Stimulated activated CD4-positive, alpha-beta T cell treated with anti-CD3 and anti-CD28 coated beads, Interleukin-12 subunit alpha, Interleukin-12 subunit beta, amount 100 ng/mL, for 48 hours (primary cell): ENCODE data around the gene RNF215.

Experiments used
- DNase-seq, 3 donors: peaks; one replicate each; pipeline ENCODE4 v3.0.0-alpha.2; 2020; ENCODE audit warnings: low read depth in 2 of 3, low spot score in 1 of 3

The RNF215 gene

DNA sequence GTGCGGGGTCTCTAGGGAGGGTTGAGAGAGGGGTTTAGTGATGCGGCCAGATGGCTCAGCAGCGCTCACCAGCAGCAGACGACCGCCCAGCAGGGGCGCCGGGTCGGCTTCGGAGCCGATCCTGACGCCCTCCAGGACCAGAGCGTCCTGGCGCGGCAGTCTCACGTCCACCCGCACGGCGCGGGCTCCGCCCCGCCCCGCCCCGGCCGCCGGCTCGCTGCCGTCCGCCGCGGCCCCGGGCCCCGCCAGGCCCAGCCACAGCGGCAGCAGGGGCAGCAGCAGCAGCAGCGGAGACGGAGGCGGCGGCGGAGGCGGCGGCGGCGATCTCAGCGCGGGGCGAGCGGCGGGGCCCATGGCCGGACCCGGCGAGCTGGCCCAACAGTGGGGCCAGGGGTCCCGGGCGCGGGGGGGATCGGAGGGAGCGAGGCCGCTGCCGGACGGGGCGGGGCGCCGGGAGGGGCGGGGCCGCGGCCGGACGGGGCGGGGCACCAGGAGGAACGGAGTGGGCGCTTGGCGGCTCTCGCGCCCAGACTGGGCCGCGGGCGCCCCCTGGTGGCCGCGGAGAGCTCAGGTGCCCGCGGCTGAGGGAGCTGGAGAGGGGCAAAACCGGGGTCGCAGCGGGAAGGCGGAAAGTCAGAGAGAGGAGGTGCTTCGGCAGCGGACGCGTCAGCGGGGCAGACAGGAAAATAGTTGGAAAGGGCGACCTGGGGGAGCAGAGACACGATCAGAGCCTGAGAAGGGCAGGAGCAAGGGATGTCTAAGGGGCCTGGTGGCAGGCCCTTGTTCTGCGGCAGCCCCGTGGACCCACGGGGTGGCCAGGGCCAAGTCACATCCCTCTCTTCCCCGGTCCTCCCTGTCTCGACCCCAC lies at the start of gene RNF215:
TSS of gene RNF215 (minus strand) at position 452 of the 868 bp plus-strand sequence. CDS start at position 354, 98 bp downstream.
- peak; percentile 48 to 70 (median 64) for DNase-seq

DNA sequence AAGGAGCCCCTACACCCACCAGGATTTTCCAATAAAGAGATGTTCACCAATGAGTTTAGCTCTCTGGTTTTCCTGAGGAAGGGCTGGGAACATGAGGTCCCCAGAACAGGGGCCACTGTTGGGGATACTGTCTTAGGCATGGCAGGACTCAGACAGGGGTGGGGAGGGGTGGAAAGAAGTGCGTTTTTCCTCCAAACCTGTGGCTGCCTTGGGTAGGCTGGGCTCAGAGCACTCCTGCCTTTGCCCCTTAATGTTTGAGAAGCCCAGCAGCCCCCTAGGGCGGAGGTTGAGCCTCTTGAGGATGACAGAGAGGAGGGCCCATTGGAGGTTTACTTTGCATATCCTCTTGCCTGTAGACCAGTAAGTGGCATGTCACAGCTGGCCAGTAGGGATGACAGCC lies 49.0 kb upstream of the RNF215 start:
- DNase-seq: no peak

DNA sequence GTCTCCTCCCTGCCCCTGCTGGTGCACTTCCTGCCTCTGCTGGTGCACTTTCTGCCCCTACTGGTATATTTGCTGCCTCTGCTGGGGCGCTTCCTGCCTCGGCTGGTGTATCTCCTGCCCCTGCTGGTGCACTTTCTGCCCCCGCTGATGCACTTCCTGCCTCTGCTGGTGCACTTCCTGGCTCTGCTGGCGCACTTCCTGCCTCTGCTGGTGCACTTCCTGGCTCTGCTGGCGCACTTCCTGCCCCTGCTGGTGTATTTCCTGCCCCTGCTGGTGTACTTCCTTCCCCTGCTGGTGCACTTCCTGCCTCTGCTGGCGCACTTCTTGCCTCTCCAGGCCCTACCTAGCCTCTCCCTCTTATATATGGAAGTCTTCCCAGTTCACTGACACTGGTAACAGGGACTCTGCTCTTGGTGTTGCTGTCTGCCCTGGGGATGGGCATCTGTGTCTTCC lies 48.5 kb upstream of the RNF215 start:
- DNase-seq: peak; percentile 50 to 60 (median 54)

DNA sequence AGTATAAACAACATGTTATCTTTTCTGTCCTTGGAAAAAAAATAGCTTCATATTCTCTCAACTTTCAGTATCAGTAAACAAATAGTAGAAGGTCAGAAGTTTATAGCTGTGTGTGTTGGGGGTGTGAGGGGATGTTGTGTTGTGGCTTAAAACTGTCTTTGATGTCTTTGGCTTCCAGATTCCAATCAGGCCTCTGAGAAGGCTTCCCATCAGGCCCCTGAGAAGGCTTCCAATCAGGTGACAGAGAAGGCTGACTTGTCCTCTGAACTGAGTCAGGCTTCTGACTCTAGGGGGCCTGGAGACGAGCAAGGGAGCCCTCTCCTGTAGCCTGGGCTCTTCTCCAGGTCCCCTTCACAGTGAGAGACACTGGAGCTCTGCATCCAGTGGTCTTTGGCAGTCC lies 47.6 kb upstream of the RNF215 start:
- DNase-seq: no peak

DNA sequence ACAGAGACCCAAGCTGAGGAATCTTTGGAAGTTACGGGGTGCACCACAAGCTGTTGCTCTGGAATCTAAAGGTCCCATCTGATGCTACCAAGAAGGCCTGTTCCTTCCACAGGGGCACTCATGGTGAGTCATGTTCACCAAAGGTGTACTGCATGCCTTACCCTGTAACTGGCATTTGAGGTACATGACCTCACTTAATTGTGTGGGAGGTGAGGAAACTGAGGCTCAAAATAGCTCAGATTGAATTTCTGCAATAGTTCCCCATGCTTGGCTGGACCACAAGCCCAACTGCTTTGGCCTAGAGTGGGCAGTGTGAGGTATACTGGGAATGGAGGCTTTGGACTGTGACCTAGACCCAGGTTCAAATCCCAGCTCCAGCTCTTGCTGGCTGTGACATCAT lies 46.6 kb upstream of the RNF215 start:
- DNase-seq: no peak

DNA sequence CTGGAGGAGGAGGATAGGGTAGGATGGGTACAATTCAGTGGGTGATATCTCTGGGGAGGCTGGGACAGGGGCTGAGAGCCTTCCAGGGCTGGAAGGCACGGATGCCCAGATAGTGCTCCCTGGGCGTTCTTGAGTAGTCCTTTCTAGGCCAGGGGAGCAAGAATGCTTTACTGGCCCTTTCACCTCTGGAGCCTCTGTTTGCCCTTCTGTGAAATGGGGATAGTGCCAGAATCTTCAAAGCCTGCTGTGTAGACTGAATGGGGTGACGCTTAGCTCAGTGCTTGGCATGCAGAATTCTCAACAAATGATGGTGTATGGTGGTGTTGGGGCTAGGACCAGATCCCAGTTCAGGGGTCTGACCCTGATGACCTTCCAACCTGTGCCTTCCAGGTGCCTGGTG lies 46.0 kb upstream of the RNF215 start:
- no peak for DNase-seq

DNA sequence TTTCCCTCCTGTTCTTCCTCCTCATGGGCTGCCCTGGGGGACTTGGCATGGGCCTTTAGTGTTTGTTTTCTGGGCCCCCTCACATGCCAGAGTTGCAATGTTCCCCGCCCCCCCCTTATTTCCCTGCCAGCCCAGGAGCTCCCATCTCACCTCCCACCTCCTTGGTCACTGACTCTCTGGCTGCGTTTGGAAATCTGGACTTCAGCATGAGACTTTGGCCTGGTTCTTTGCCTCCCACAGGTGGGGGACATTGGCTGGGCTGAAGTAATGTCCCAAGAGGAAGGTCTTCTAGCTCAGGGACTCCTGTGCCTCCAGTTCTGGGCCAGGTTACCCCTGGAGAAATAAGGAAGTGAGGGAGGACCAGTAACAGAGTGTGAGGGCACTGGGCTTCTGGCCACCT lies 45.3 kb upstream of the RNF215 start:
- no peak for DNase-seq

DNA sequence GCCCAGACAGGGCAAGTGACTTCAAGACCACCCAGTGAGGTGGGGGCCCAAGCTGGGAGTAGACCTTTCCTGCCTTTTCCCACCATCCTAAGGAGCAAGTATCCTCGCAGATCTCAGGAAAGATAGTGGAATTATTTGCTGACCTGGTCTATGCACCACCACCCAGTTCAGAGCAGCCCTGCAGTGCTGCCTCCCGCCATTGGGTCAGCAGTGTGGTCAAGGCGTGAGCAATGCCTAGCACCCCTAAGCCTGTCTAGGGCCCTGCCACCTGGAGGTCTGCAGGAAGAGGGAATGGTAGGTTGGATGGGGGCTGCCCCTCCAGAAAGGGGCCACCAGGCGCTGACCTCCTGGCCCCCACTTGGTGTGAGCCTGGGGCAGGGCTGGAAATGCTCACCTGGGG lies 44.9 kb upstream of the RNF215 start:
- DNase-seq: no peak

DNA sequence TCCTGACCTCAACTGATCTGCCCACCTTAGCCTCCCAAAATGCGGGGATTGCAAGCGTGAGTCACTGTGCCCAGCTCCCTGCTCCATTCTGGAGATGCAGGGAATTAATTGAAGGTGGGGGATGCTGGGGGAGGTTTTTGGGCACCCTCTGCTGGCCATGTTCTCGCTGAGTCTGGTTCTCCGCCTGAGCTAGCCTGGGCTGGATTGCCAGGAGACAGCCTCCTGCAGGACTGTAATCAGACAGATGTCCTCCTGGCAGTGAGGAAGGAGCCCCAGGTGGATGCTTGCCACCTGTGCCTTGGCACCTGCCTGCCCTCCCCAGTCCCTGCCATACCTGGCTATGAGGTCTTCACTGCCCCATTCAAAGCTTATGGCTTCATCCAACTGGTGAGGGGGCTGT lies 43.7 kb upstream of the RNF215 start:
- no peak for DNase-seq

DNA sequence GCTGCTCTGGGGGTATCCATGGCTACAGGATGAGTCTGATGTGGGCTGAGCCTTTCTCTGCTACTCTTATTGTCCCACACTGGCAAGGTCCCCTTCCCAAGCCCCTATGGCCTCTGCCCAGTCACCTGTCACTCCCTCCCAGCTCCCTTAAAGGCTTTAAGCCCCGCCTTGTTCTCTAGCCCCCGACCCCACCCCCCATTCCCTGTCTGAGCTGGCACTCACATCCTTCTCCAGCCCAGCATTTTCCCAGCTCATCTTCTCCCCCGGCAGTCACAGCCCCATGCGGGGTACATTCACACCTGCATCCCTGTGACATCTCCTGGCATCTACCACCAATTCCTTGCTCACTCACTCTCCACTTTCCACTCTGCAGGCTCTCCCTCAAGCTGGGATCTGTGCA lies 42.7 kb upstream of the RNF215 start:
- no peak for DNase-seq

DNA sequence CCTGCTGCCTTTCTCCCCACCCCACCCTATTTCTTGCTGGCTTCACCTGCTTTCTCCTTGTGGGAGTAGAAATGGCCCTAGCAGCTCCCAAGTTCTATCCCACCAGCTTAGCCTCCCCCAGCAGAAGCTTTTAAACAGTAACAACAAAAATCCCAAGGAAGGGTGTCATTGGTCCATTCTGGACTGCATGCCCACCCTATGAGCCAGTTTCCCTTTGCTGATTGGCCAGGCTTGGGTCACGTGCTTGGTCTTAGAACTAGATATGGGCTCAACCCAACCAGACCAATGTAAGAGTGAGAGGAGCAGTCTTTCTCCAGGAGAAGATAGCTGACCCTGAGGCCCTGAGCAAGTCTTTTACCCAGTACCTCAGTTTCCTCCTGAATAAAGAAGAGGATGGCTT lies 40.7 kb upstream of the RNF215 start:
- no peak for DNase-seq

DNA sequence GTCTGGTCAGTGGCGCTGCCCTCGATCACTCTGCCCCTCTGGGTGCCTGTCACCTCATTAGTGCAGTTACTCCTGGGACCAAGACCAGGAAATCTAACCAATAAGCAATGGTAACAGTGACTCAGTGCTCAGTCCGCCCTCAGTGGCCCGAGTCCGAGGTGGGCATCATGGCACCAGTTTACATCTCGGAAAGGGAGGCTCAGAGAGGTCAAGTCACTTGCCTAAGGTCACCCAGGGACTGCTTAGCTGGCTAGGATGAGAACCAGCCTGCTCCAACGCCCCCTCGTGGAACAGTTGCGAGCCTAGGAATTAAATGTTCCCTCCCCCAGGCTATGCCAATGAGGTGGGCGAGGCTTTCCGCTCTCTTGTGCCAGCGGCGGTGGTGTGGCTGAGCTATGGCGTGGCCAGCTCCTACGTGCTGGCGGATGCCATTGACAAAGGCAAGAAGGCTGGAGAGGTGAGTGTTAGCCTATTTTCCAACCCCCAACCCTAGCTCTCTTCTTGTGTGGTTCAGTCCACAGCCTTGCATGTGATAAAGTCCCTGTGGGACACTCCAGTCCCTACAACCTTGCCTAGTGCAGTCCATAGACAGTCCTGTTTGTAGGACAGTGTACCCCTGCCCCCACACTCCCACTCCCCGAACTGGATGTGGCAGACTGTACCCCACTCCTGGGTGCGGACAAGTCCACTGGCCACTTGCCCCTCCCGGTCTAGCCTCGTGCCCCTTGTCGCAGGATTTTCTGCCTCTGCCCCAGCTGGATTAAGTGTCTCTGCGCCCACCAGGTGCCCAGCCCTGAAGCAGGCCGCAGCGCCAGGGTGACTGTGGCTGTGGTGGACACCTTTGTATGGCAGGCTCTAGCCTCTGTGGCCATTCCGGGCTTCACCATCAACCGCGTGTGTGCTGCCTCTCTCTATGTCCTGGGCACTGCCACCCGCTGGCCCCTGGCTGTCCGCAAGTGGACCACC lies 39.5 kb upstream of the RNF215 start:
- peak; percentile 87 to 90 (median 87) for DNase-seq

DNA sequence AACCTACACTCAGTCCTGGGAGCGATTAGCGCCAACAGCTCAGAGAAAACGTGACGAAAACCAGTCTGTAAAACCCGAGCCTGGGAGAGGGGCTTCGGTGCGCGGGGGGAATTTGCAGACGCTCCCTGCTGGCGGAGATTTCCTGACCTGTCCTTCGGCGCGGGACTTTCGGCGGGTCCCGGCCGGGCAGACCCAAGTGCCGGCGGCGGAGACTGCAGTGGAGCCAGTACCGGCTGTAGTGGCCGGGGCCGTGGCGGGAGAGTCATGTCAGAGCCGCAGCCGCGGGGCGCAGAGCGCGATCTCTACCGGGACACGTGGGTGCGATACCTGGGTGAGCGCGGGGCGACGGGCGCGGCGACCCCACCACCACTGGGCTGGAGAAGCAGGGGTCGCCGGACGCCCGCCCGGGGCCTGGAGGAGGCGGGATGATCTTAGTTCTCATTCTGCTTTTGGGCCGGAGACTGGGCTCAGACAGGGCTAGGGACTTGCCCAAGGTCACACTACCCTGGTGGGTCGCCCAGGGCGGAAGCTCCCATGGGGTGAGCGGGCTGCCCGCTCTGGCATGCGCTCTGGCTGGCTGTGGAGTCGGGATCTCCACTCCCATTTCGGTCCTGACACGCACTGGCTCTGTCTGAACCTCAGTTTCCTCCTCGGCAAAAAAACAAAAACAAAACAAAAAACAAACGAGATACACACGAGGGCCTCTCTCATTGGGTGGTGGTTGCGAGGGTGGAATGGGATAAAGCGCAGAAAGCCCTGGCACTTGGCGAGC lies 38.6 kb upstream of the RNF215 start, which contains the start of gene MTFP1:
TSS of gene MTFP1 (plus strand) at position 153 of the 772 bp plus-strand sequence. CDS start at position 265, 112 bp downstream.
- DNase-seq: peak in 1 of 3 donors; percentile 48

DNA sequence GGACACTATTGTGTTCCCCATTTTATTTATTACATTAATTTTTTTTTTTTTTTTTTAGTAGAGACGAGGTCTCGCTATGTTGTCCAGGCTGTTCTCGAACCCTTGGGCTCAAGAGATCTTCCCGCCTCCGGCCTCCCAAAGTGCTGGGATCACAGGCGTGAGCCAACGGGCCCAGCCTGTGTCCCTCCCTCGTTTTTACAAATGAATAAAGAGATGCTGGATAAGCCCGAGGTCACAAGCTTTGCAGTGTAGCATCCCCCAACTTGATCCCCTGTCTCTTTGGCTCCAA lies 38.1 kb upstream of the RNF215 start:
- no peak for DNase-seq

DNA sequence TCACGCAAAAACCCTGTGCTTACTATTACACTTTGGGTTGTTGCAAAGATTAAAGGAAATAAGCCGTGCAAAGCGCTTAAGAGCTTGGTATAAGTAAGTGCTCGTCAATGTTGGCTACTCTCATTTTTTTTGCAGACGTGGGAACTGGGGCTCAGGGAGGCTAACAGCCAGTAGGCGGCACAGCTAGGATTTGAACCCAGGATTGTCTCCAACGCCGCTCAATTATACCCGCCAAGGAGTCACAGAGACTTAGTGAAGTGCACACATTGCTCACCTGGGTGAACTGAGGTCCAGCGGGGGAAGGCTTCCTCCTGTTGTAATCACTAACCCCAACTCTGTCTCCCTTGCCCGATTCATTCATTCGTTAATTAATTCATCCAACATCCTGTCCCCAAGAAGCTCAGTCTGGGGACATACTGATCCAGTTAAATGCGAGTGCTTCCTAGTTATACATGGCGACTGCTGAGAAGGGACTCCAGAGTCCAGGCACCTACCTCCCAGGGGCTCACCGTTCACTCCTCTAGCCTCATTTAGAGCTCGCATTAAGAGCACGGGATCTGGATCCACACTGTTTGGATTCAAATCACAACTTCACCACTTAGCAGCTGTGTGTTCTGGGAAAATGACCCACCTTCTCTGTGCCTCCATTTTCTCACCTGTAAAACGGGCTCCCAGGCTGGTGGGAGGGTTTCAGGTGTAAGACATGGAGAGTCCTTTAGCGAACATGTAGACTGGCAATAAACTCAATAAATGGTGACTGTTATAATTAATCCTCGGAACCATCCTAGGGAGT lies 37.5 kb upstream of the RNF215 start:
- no peak for DNase-seq

DNA sequence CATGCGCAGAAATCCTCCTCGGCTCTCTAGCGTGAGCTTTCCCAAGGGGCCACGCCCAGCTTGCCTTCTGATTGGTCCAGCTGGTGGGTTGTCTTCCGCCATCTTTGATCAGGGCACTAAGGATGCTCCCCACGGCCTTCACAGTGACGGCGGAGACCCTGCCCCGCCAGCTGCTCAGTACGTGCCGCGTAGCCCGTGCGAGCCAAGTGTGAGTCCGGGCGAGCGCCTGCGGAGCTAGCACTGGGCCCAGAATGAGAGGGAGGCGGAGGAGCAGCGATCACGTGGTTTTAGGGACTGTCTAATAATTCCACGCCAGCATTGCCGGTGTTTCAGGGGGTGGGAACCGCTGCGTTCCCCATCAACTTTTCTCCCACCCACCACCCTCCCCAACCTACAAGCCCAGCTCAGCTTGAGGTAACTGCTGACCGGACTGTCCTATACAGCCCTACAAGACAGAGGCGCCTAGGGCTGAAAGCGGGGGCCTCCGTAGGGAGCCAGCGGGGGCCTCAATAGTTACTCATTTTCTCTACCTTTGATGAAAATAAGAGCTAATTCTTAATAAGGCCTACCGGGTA lies 36.8 kb upstream of the RNF215 start:
- peak; percentile 97 to 98 (median 98) for DNase-seq

DNA sequence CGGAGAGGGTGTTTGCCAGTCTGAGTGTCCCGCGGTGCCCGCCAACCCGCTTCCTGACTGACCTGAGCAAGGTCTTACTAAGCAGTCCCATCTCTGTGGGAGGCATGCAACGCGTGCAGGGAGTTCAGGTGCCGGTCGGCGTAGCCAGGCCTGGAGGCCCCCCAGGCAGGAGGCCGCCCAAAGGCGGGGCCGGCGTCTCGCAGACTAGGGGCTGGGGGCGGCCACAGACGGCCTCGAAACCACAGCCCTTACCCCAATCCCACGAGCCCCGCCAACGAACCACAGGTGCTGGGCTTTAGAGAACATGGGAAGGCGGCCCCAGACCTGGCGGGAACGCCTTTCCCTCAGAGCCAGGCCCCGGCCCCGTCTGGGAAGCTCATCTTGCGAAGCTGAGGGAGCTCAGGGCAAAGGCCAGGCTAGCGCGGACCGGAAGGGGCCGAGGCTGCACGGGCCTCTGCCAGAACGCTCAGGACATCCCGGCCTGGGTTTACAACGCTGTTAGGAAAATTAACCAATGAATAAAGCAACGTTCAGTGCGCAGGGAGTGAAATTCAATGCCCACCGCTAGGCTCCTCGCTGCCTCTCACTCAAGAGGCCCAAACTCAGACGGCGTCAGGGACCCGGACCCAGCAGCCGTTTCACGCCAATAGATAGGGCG lies 36.2 kb upstream of the RNF215 start:
- DNase-seq: peak; percentile 53 to 59 (median 54)

DNA sequence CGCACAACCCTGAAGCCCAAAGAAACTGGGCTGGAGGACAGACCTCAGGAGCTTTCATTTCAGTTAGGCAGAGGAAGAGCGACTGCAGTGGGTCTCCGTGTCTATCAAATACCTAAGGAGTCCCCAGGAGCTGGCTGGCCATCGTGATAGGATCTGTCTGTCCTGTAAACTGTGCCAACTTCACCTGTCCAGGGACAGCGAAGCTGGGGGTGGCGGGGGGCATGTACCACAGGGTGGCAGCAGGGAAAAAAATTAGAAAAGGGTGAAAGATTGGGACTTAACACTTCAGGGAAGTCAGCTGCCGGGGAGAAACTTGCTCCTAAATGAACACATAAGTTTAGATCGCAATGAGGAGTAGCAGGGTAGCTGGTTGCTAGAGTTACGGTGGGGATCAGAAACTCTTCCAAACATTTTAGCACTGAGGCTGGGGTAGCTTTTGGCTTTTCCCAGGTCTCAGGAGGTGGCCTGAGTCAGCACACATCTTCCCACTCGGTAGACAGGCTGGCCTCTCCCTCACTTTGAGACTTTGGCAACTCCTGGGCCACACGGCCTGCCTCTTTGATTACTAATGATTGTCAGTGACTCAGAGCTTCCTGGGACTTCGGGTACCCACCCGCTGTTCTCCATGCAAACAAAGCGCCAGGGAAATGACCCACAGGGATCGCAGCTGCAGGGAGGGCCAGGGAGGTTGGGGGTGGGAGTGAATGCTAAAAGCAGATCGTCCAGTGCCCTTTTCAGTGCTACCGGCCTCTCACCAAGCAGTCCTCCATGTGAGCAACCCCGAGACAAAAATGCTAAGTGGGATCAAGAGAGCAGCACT lies 35.5 kb upstream of the RNF215 start:
- peak in 2 of 3 donors; percentile 36 to 52 for DNase-seq
